Coronary artery (tissue), 2 donors: ENCODE results near the gene KIF25.

Experiments used
- DNase-seq: peaks from one replicate; pipeline ENCODE4 v3.0.0-alpha.2; 2017; ENCODE audit warnings: low spot score
- H3K27ac ChIP-seq, 2 donors: fragments of 200-600 bp; sonication (generic); one replicate each; pipeline ENCODE4 v1.5.1; 2016 to 2019
- H3K4me3 ChIP-seq: fragments of 200-600 bp; sonication (generic); 2 replicates; pipeline ENCODE4 v1.5.1; 2016; ENCODE audit warnings: mild to moderate bottlenecking, moderate library complexity
- CTCF ChIP-seq: fragments of 200-600 bp; sonication (generic); IDR thresholded peaks from one replicate; pipeline ENCODE4 v1.5.1; 2019; ENCODE audit warnings: antibody characterized with exemption

KIF25 gene

DNA sequence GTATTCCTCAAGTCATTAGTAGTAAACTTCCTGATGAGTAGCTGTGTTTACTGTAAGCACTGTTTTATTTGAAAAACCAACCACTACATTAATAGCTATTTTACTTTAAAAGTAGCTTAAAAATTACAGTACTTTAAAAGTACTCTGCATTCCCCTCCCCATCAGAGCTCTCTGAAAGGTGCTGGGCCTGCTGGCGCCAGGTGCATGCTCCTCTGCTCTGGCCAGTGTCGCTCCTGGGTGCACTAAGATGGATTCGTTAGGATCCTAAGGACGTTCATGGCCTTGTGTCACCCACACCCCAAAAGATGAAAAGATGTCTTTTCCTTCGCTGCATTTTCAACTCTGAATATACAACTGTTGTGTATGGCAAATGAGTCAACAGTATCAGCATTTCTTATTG is 43.9 kb upstream of the KIF25 start:
- no peak overlapping the region for H3K27ac ChIP-seq
- H3K4me3 ChIP-seq, result no peak overlapping the region
- TF ChIP-seq CTCF, result no peak

DNA sequence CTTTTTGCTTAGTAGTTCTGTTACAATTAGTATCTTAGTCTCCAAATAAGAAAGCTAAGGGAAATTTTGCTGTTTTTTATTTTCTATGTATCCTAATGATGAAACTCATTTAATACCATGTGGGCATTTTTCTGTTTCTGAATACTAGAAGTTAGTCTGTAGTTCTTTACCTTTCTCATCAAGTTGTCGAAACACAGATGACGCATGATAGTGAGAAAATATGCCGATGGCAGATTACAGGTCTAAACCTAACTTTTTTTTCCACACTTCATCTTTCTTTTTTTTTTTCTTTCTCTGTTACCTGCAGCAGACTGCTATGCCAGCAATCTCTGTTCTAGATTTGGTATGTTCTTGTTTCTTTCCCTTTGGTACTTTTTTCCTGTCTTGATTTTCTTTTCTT is 43.3 kb upstream of the KIF25 start:
- Histone ChIP-seq H3K4me3 (no peak overlapping the region), H3K27ac (no peak overlapping the region)
- TF ChIP-seq CTCF, result no peak
- no peak for DNase-seq

More for the DNA sequence above, 43.9 kb upstream of the KIF25 start:
- no peak for DNase-seq

DNA sequence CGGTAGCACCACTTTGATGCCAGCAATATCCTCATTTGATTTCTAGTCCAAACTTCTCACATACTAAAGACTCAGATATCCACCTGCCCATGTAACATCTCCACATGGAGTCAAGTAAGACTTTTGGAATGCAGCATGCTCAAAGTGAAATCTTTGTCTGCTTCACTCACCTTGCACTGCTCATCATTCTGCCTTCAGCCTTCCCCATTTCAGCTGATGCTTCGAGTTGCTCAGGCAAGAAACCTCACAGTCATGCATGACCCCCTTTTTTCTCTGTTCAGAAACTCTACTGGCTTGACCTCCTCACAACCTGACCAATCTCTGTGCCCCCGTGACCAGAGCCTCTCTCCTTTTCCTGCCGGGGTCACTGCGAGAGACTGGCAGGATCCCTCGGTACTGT is 41.0 kb upstream of the KIF25 start:
- no peak overlapping the region for H3K27ac ChIP-seq
- TF ChIP-seq CTCF, result no peak

GRCh38 chr6:167956983-167957492 is 40.4 kb upstream of the KIF25 start:
- no peak for TF ChIP-seq CTCF
- DNase-seq, result no peak
- no peak overlapping the region for H3K27ac ChIP-seq
- no peak overlapping the region for H3K4me3 ChIP-seq

More for the DNA sequence above, 41.0 kb upstream of the KIF25 start:
- H3K4me3 ChIP-seq, result no peak overlapping the region
- no peak for DNase-seq

GRCh38 chr6:167957626-167958025 is 39.8 kb upstream of the KIF25 start:
- TF ChIP-seq CTCF, result no peak
- no peak for DNase-seq

GRCh38 chr6:167960579-167960978 is 36.9 kb upstream of the KIF25 start:
- TF ChIP-seq CTCF, result no peak
- H3K4me3 ChIP-seq, result no peak overlapping the region
- no peak overlapping the region for H3K27ac ChIP-seq
- DNase-seq, result no peak

More at GRCh38 chr6:167957626-167958025, 39.8 kb upstream of the KIF25 start:
- H3K27ac ChIP-seq, result no peak overlapping the region
- no peak overlapping the region for H3K4me3 ChIP-seq

DNA sequence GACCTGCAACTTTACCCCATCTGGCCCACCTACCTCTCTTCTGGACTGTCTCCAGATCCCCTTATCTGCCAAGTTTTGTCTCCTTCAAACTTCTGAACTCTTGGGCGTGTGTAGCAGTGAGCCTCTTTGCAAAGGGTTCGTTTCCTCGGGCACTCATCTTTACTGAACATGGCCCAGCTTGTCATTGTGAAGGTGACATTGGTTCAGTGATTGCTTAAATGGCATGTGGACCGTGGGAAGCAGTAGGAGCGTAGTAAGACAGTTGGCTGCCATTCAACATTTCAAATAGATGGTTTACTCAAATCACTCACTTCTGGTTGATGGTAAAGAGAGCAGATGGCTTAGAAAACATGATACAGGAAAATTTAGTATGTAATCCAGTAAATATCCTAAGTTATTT is 34.8 kb upstream of the KIF25 start:
- H3K27ac ChIP-seq, result no peak overlapping the region
- no peak for TF ChIP-seq CTCF
- no peak for DNase-seq
- no peak overlapping the region for H3K4me3 ChIP-seq
